RPMI7951 (cell line): ENCODE data around the gene CYP4A22. TPM values are rescaled to one million over a fixed set of nuclear protein-coding genes. Genes with fewer than 3 reads are reported as not detected.
A peak's percentile ranks its signal among the peaks of the same experiment; 100 is the strongest.
"Not testable (repeated sequence)": the region's sequence is repeated elsewhere in the genome, so short reads cannot be mapped to it uniquely, and the experiment has no call there.

Experiments used
- DNase-seq: peaks from one replicate; pipeline ENCODE4 v3.0.0-alpha.2; 2012; ENCODE audit warnings: low read depth
- total RNA-seq: library from RNA; depleted of rRNA; stranded (reverse); fragments of >200 nt; shearing (Covaris generic); gene quantifications from 2 replicates; pipeline ENCODE4 v1.2.3, GENCODE V29; 2014

Gene CYP4A22
- total RNA-seq, 1 experiment from 2014 or later = not detected

DNA sequence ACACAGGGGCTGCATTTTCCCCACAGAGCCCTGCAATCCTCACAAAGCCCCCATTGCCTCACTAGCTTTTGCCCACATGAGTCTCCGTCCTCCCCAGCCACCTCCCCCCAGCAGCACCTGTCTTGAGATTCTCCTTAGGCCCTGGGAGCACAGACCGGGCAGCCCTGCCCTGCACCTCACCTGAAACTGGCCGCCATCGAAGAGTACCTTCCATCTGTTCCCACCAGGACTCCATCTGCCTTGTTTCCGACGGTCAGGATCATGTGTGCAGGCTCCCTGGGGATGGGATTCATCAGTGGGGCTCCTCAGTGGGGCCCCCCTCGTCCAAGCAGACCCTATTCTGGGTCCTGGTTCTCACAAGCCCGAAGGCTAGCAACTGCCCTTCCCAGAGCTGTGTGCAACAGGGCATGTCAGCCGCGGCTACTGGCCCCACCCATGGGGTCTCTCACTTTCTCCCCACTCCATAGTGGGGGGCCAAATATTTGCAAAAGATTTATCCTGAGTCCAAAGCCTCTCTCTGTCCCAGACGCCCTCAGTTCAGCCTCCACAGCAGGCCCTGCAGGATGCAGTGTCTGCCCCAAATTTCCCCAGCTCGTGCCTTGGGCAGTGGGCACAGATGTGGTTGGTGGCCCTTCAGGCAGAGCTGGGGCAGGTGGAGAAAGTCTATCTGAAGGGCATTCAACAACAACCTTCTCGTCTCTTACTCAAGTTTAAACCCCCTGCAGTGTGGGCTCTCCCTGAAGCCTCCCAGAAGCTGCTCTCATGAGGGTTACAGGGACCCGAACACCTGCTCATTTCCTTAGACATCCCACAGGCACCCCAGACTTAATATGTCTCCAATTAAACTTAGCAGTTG lies 47.8 kb downstream of the CYP4A22 start:
- DNase-seq = no peak

DNA sequence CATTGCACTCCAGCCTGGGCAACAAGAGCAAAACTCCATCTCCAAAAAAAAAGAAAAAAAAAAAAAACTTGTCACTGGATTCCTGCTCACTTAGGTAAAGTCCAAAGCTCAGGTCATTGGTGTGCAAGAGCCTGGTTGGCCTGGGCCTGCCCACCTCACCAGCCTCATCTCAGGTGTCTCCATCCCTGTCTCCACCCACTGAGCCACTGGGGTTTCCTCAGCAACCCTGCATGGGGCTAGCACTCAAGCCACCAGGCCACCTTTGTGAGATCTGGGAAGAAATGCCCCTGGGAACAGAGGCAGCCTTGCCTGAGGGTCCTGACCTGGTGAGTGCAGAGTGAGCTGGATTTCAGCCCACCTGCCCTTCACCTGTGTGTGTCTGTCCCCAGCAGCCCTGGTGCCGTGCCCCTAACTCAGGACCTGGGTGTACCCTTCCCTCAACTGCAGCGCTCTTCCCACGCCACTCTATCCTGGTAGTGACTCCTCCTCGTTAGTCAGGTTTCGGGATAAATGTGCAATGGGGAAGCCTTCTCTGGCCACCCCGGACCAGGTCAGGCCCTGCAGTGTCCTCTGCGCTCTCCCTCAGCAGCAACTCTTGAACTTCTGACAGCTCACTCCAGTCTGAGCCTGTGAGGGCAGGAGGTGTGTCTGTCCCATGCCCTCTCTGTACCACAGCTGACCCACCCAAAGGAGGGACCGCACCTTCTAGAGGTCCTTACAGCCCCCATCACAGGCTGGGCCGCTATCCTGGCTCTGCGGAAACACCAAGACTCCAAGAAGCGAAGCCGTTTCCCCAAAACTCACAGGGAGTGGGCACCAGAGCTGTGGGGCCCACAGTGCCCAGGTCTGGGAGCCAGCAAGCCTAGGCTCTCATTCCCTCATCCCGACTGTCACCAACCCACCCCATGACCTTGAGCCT lies 49.3 kb downstream of the CYP4A22 start:
- no peak for DNase-seq

DNA sequence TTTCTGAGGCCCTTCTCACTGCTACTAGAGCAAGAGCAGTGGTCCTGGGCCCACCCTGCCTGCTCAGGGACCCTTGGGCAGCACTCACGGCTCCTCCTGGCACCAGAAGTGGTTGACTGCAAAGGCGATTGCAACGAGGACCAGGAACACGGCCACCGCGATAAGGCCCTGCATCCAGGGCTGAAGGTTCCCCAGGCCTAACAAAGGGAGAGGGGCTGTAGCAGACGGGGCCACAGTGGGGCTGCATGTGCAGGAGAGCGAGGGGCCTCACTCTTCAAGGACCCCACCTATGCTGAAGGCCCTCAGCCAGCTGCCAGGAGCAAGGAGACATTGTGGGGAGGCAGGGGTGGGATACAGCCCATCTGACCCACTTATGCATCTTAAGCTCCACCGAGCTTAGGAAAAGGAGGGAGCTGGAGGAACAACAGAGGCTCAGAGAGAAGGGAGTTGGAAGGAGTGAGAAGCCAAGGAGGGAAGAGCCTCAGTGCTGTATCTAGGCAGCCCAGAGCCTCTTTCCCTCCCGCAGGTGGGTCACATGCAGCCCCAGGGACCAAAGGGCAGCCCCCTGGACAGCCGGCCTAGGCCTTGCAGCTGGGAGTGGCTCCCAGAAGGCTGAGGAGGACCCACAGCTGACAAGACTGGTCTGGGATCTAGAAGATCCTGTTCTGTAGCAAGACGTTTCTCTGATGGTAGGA lies 50.1 kb downstream of the CYP4A22 start:
- DNase-seq = no peak

DNA sequence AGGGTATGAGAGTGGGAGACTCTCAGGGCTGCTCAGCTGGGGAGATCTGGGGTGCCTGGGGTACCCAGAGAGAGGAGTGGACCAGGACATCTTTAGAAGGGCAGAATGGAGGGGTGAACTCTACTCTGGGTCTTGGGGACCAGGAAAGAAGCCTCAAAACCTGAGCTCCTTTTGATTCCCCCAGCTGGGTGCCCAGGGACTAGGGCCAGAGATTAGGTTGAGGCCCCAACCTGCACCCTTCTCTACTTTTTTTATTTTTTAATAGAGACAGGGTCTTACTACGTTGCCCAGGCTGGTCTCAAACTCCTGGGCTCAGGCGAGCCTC lies 50.6 kb downstream of the CYP4A22 start:
- DNase-seq = no peak

DNA sequence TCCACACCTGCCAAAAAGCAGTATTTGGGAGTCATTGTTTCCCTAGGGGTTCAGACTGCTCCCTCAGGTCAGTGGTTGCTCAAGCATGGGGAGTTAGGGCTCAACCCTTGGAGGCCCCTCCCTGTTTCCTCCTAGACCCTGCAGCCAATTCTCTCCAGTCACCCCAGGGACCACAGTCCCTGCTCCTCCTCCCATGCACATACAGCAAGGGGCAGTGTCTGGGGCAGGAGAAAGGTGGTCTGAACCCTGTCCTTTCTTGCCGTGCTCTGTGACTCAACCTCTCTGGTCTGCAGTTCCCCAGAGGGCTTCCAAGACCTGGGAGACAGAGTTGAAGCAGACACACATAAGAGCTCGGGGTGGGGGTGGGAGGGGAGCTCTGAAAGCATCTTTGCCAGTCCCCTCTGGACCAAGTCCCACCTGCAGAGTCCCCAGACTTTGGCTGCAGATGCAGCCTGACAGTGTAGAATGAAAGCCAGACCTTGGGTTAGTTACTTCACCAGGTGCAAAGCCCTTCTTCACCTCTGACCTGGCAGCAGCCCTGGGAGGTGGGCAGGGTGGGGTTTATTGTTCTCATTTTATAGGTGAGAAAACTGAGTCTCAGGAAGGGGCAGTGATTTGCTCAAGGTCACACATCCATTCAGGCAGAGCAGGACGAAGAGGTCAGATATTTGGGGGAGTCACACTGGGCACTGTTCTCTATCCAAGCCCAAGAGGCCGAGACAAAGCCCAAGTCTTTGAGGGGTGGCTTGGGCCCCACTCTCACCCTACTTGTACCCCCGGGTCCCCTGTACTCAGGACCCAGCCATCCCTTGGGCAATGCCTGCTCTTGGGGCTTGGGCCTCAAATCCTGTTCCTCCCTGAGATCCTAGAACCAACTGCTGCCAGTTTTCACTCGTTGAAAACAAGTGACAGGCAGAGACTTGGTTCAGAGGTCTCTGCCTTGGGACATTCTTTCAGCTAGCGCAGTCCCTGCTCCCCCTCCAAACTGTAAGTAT lies 51.8 kb downstream of the CYP4A22 start:
- no peak for DNase-seq

DNA sequence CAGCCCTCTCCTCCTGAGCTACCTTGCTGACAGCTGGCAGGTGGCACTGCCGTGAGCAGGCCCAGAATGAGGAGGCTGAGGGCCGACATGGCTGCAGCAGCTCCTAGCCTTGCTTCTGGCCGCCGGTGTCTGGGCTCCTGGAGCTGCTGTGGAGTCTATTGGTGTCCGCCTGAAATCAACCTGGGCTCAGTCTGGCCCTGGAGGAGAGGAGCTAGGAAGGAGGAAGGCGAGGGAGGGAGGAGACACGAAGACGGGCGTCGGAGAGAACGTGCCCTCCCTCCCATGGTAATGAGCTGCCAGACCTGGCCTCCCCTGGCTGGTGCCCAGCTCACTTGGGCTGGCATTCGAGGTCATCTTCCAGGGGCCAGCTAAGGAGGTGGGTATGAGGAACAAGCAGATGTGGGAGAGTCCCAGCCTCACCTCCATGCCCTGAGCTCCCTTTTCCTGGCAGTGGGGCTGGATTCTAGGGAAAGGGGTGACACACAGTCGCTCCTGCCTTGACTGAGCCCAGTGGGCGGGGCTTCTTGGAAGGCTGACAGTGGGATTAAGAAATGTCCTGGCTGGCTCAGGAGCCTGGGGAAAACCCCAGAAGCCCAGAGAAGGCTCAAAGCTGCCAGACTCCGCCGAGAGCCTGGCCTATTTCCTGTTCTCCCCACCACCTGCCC lies 52.7 kb downstream of the CYP4A22 start, which contains the start of gene PDZK1IP1:
Gene PDZK1IP1 (minus strand): TSS at position 193 of the 665 bp plus-strand sequence. CDS start 104 bp downstream, at position 89.
- peak; percentile 71 for DNase-seq

DNA sequence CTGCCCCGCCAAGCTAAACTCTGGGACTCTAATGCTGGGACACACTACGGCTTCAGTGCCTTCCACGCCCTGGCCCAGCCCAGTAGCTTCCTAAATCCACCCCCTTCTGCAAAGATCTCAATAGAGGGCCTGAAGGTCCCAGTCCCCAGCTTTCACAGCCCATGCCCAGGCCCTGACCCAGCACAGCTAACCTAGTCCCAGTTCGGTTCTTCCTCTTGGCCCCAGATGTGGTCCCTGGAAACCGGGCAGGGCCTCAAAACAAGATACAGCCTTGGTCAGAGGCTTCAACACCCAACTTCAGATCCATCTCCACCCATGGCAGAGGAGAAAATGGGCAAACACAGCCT lies 53.2 kb downstream of the CYP4A22 start:
- DNase-seq = no peak

DNA sequence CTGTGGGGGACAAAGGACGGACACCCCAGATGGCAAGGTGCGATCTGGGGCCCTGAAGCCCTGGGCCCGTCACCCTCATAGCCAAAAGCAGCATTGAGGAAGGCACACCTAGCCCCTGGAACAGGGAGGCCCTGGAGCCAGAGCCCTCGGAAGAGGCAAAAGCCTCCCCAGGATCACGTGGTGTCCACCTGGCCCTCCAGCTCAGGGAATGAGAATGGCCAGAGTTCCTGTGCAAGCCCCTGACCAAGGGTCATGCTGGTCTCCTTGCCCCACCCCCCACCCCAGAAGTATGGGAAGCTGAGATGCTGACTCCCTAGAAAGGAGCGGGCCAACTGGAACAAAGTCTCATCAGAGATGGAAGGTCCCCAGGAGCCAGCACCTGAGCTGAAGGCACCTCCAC lies 53.6 kb downstream of the CYP4A22 start:
- DNase-seq = no peak

DNA sequence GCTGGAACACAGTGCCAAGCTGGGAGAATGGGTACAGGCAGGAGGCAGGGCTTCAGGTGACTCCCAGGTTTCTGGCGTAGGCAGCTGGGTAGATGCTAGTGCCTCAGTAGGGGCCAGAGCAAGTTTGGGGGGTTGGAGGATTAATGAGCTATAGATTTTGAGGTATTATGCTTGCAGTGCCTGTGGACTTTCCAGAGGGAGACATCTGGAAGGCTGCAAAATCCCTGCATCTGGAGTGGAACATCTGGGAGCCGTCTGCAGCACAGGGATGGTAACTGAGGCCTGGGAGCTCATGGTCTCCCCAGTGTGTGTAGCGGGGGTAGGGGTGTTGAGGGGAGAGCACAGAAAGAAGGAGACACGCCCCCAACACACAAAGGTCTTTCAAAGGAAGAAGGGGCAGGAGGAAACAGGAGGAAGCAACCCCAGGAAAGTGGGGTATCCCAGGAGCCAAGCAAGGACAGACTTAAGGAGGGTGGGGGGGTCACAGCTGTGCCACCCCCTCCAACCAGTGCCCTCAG lies 54.8 kb downstream of the CYP4A22 start:
- DNase-seq = no peak

DNA sequence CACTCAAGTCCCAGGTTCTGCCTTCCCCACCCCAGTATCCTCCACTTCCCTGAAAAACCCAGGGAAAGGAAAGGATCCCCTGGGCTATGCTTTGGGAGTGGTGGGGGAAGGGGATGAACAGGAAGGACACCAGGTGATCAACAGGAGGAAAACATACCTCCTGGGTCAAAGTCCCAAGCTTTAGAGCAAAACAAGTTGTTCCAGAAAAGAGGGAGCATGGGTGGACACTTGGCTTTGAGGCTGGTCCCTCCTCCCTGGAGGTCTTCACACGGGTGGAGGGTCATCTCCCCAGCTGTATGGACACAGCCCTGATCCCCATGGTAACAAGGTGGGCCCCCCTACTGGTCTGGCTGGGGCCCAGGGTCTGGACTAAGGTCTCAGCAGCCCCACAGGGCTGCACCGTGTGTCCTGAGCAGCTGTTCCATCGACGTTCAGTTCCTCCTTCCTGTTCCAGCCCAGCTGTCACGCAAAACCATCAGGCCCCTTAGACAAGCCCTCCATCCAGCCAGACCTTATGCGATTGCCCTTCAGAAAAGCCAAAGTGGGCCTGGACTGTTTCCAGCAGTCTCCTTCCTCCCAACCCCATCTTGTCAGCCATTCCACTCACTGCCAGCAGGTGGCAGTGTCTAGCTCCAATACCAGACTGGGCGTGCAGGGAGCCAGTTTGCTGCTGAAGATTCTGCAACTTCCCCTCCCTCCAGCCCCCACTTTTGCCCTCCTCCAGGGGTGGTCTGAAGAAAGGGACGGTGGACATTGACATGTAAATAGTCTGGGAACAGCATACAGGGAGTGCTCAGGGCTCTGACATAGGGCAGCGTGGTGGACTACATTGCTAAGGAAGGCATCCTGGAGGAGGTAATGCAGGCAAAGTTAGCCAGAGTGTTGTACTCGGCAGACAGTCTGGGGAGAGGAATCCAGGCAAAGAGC lies 55.5 kb downstream of the CYP4A22 start:
- DNase-seq = peak; percentile 63

DNA sequence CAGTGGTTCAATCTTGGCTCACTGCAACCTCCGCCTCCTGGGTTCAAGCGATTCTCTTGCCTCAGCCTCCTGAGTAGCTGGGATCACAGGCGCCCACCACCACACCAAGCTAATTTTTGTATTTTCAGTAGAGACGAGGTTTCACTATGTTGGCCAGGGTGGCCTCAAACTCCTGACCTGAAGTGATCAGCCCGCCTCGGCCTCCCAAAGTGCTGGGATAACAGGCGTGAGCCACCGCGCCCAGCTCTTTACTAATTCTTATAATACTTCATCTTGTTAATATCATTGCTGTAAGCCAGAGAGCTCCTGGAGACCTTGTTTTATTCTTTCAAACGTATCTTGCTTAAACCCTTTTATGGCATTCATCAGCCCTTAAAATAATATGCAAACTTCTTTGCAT lies 56.3 kb downstream of the CYP4A22 start:
- DNase-seq = not testable (repeated sequence)

DNA sequence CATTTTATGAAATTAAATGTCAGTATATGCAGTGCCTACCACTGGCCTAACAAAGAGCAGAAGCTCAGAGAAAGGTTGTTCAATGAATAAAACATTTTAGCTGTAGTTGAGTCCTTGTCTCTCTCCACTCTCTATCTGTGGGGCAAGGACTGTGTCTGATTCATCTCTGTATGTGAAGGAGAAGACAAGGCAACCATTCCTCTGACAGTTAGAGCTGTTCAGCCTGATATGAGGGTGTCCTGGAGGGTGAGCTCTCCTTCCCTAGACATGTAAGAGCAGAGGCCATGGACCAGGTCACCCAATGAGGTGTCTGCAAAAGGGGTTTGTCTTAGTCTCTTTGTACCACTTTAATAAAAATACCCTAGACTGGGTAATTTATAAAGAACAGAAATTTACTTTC lies 57.1 kb downstream of the CYP4A22 start:
- DNase-seq = no peak

DNA sequence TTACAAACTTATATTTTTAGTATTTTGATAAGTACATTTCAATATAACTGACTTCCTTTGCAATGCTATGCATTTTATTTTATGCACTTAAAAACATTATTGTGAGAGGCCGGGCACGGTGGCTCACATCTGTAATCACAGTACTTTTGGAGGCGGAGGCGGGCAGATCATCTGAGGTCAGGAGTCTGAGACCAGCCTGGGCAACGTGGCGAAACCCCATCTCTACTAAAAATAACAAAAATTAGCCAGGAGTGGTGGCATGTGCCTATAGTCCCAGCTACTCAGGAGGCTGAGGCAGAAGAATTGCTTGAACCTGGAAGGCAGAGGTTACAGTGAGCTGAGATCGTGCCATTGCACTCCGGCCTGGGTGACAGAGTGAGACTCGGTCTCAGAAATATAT lies 58.7 kb downstream of the CYP4A22 start:
- DNase-seq = not testable (repeated sequence)

DNA sequence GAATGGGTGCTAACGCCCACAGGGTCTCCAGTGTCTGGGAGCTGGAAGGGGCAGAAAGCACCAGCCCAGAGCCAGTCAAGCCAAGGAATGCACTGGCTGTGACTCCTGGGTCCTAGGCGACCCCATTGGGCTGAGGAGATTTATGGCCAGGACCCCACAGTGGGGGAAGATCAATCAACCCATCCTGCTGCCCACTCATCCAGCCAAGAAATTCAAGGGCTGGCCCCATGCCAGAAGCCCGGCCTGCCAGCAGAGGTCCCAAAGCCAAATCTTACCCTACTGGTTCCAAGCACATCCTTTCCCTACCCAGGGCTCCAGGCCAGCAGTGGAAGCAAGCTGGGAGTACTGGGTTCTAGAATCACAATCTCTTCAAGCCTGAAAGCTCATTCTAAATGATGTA lies 59.4 kb downstream of the CYP4A22 start:
- DNase-seq = no peak

DNA sequence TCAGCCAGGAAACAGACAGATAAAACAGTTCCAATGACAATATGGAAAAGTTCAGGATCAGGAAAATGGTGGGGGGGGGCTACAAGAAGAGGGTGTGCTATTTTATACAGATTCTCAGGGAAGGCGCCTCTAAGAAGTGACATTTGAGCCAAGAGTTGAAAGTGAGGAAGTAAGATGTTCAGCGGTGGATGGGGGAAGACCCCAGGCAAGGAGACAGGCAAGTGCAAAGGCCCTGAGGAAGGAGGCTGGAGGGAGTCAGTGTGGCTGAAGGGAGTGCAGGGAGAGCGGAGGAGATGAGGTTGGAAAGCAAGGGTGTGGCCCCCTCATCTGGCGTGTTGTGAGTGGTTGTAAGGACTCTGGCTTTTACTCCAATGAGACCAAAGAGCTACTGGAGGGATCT lies 61.0 kb downstream of the CYP4A22 start:
- no peak for DNase-seq
